ENCODE data around the gene STRIP1.

- TF ChIP-seq CTCF (IDR thresholded peaks at IDR 0.05; ENCODE audit: low read length): no peak
- TF ChIP-seq EZH2phosphoT487 (IDR thresholded peaks at IDR 0.05; ENCODE audit: low read length): no peak
- no peak for TF ChIP-seq EZH2 (optimal IDR thresholded peaks at IDR 0.05; ENCODE audit: low read depth, low read length)
Observed at GRCh38 chr1:110039641-110040040, 5.2 kb downstream of the STRIP1 start.

All from MM.1S (cell line).